SJCRH30 (cell line): Measurements from ENCODE around the gene FGD1. TPM values are rescaled to one million over a fixed set of nuclear protein-coding genes. Genes with fewer than 3 reads are reported as not detected.

Experiments
- DNase-seq, 2 experiments: peaks; one replicate each; pipeline ENCODE4 v3.0.0-alpha.2; 2015 to 2020
- H3K27ac ChIP-seq: fragments of 250-450 bp; sonication (Bioruptor Pico); 2 replicates; pipeline ENCODE4 v1.5.1; 2020; ENCODE audit warnings: mild to moderate bottlenecking, moderate library complexity
- H3K27me3 ChIP-seq: fragments of 250-450 bp; sonication (Bioruptor Pico); 2 replicates; pipeline ENCODE4 v1.5.1; 2020; ENCODE audit warnings: mild to moderate bottlenecking, moderate library complexity
- H3K36me3 ChIP-seq: fragments of 250-450 bp; sonication (Bioruptor Pico); 2 replicates; pipeline ENCODE4 v1.5.1; 2020; ENCODE audit warnings: mild to moderate bottlenecking, moderate library complexity
- H3K4me1 ChIP-seq: fragments of 250-450 bp; sonication (Bioruptor Pico); 2 replicates; pipeline ENCODE4 v1.5.1; 2020; ENCODE audit warnings: mild to moderate bottlenecking, moderate library complexity
- H3K4me3 ChIP-seq: fragments of 250-450 bp; sonication (Bioruptor Pico); 2 replicates; pipeline ENCODE4 v1.5.1; 2020; ENCODE audit warnings: mild to moderate bottlenecking, moderate library complexity
- H3K9me3 ChIP-seq: fragments of 250-450 bp; sonication (Bioruptor Pico); replicated peaks from 2 replicates; pipeline ENCODE4 v1.5.1; 2020; ENCODE audit warnings: mild to moderate bottlenecking, moderate library complexity
- total RNA-seq: library from RNA; depleted of rRNA; stranded (reverse); fragments of >200 nt; shearing (Covaris generic); gene quantifications from 2 replicates; pipeline ENCODE4 v1.2.3, GENCODE V29; 2014

Gene FGD1
- total RNA-seq, 1 experiment from 2014 or later, result 4.5 TPM

- no peaks in the 10 kb centered on the region for H3K27me3 ChIP-seq
- no peak for DNase-seq
- no peaks in the 10 kb centered on the region for H3K36me3 ChIP-seq
- H3K4me3 ChIP-seq, result no peak overlapping the region
- no peaks in the 10 kb centered on the region for H3K9me3 ChIP-seq
- H3K4me1 ChIP-seq, result no peaks in the 10 kb centered on the region
- H3K27ac ChIP-seq, result no peak overlapping the region
These were observed 11.4 kb downstream of the FGD1 start for GRCh38 chrX:54484666-54485065.

DNA sequence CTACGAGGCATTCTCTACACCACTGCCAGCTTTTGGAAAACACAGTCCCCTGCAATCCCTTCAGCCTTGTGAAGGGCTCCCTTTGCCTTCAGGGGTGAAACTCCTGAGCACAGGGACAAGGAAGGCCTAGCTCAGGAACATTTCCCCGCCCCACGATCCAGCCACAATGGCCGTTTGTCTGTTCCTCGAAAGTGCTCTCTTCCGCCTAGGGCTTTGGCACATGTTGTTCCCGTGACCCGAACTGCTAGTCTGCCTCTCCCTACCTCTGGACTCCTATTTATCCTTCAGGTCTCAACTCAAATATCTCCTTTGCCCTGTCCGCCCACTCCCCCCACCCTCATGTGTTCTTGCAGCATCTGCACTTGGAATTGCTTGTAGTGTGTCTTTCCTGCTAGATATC lies 12.1 kb downstream of the FGD1 start:
- DNase-seq, result no peak
- no peaks in the 10 kb centered on the region for H3K36me3 ChIP-seq
- H3K9me3 ChIP-seq, result no peaks in the 10 kb centered on the region
- no peak overlapping the region for H3K4me3 ChIP-seq
- H3K27ac ChIP-seq, result no peak overlapping the region
- H3K27me3 ChIP-seq, result no peaks in the 10 kb centered on the region
- H3K4me1 ChIP-seq, result no peaks in the 10 kb centered on the region

- H3K36me3 ChIP-seq, result no peaks in the 10 kb centered on the region
- H3K27ac ChIP-seq, result no peak overlapping the region
- DNase-seq, result no peak
These were observed 13.0 kb downstream of the FGD1 start for GRCh38 chrX:54482839-54483593.

DNA sequence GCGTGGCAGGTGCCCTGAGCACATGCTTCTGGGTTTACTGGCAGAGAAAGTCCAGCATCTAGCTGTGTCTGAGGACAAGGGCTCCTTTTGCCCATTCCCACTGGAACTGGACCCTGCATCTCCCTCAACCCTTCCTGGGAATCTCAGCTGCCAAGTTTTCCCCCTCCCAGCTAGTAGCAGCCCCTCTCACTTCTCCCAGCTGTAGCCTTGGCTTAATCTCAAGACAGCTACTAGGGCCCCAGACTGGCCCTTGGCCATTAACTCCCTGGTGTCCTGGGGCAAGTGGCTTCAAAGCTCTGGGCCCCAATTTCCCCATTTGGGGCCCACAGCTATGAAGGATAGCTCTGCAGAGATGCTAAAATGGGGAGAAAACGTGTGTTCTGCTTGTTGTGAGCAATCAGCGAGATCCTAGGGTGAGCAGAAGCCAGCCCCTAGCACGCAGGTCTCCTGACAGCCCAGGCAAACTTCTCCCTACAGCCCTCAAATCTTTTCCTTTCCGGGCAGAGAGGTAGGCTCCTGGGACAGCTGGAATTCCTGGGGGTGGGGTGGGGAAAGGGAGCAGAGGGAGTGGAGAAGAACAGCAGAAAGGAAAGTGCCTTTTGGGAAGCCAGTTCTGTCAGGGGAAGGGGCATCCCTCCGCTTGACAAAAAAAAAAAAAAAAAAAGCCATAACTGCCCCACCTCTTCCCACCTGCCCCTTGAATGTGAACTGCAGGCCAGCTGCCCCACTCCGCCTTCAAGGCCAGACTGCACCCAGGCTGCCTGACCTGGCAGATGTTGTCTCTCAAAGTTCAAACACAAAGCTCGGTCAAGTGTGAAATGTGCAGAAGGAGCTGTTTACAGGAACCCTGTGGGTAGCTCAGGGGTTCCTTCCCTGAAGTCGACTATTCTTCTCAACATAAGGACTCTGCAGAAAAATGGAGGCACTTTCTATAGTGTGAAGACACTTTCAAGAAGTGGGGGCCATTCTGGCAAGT lies 16.6 kb downstream of the FGD1 start:
- Histone ChIP-seq H3K27ac (no peak overlapping the region), H3K4me1 (no peaks in the 10 kb centered on the region), H3K4me3 (no peak overlapping the region), H3K27me3 (no peaks in the 10 kb centered on the region), H3K36me3 (no peaks in the 10 kb centered on the region), H3K9me3 (no peaks in the 10 kb centered on the region)
- peak in 1 of 2 experiments; percentile 3 for DNase-seq

More at GRCh38 chrX:54482839-54483593, 13.0 kb downstream of the FGD1 start:
- Histone ChIP-seq H3K9me3 (no peaks in the 10 kb centered on the region), H3K4me1 (no peaks in the 10 kb centered on the region), H3K4me3 (no peak overlapping the region), H3K27me3 (no peaks in the 10 kb centered on the region)

- Histone ChIP-seq H3K27me3 (no peaks in the 10 kb centered on the region), H3K9me3 (no peaks in the 10 kb centered on the region), H3K27ac (no peak overlapping the region), H3K36me3 (no peaks in the 10 kb centered on the region), H3K4me1 (no peaks in the 10 kb centered on the region), H3K4me3 (no peak overlapping the region)
- DNase-seq, result no peak
These were observed 21.8 kb downstream of the FGD1 start for GRCh38 chrX:54473993-54474859.

GRCh38 chrX:54470054-54470760 lies 25.8 kb downstream of the FGD1 start:
- H3K36me3 ChIP-seq, result no peaks in the 10 kb centered on the region
- H3K27ac ChIP-seq, result no peak overlapping the region
- no peaks in the 10 kb centered on the region for H3K9me3 ChIP-seq
- H3K27me3 ChIP-seq, result no peaks in the 10 kb centered on the region
- H3K4me3 ChIP-seq, result no peak overlapping the region
- no peaks in the 10 kb centered on the region for H3K4me1 ChIP-seq
- DNase-seq, result no peak

GRCh38 chrX:54452920-54453319 lies 43.1 kb downstream of the FGD1 start:
- H3K9me3 ChIP-seq, result no peaks in the 10 kb centered on the region
- no peak overlapping the region for H3K4me3 ChIP-seq
- H3K36me3 ChIP-seq, result no peaks in the 10 kb centered on the region
- DNase-seq, result peak in 1 of 2 experiments; percentile 1
- no peak overlapping the region for H3K27ac ChIP-seq
- H3K27me3 ChIP-seq, result no peaks in the 10 kb centered on the region
- H3K4me1 ChIP-seq, result no peaks in the 10 kb centered on the region

DNA sequence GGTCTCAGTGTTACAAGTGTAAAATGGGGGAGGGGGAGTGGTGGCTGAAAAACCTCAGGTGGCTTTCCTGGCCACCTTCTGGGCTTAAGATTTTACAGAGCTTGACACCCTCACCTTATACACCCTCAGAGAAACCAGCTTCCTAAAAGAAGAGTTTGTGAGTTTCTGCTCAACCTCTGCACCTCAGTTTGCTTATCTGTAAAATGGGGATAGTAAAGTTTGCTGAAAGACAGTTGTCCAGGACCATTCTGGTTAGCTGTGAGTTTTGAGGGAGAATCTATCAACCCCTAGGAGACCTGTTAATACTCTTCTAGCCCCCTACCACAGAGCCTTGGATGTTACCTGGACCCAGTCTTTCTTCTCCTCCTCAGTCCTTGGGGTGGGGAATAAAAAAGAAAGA lies 46.1 kb downstream of the FGD1 start:
- Histone ChIP-seq H3K4me1 (no peaks in the 10 kb centered on the region), H3K9me3 (no peaks in the 10 kb centered on the region)
- DNase-seq, result no peak

GRCh38 chrX:54447461-54447860 lies 48.6 kb downstream of the FGD1 start:
- DNase-seq, result peak in 1 of 2 experiments; percentile 6
- H3K27me3 ChIP-seq, result no peaks in the 10 kb centered on the region
- no peak overlapping the region for H3K4me3 ChIP-seq
- H3K27ac ChIP-seq, result no peak overlapping the region
- H3K4me1 ChIP-seq, result no peaks in the 10 kb centered on the region
- H3K36me3 ChIP-seq, result no peaks in the 10 kb centered on the region
- no peaks in the 10 kb centered on the region for H3K9me3 ChIP-seq

More for the DNA sequence above, 46.1 kb downstream of the FGD1 start:
- H3K36me3 ChIP-seq, result no peaks in the 10 kb centered on the region
- H3K4me3 ChIP-seq, result no peak overlapping the region
- no peaks in the 10 kb centered on the region for H3K27me3 ChIP-seq
- H3K27ac ChIP-seq, result no peak overlapping the region

- H3K4me1 ChIP-seq, result no peaks in the 10 kb centered on the region
- H3K27ac ChIP-seq, result no peak overlapping the region
- no peaks in the 10 kb centered on the region for H3K9me3 ChIP-seq
- DNase-seq, result no peak
- no peaks in the 10 kb centered on the region for H3K36me3 ChIP-seq
- no peaks in the 10 kb centered on the region for H3K27me3 ChIP-seq
- no peak overlapping the region for H3K4me3 ChIP-seq
These were observed 50.0 kb downstream of the FGD1 start for GRCh38 chrX:54446084-54446483.

DNA sequence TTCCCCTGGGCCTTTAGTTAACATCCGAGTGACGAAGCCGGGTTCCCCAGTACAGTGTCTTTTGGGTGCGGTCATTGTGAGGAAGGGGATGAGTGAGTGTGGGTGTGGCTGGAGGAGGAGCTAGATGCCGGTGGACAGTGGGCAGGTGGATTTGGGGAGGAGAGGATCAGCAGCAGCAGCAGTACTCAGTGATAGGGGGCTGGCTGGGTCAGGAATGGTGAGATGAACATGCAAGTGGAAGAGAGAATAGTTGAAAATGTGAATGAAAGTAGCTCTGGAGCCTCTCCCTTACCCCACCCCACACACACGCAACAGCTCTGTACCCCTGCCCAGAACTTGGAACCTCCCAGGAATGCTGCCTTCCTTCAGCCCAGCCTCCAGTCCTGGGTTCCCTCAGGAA lies 51.3 kb downstream of the FGD1 start:
- no peak overlapping the region for H3K27ac ChIP-seq
- H3K36me3 ChIP-seq, result no peaks in the 10 kb centered on the region
- H3K27me3 ChIP-seq, result no peaks in the 10 kb centered on the region
- H3K9me3 ChIP-seq, result no peaks in the 10 kb centered on the region
- no peak overlapping the region for H3K4me3 ChIP-seq
- no peak for DNase-seq
- no peaks in the 10 kb centered on the region for H3K4me1 ChIP-seq

DNA sequence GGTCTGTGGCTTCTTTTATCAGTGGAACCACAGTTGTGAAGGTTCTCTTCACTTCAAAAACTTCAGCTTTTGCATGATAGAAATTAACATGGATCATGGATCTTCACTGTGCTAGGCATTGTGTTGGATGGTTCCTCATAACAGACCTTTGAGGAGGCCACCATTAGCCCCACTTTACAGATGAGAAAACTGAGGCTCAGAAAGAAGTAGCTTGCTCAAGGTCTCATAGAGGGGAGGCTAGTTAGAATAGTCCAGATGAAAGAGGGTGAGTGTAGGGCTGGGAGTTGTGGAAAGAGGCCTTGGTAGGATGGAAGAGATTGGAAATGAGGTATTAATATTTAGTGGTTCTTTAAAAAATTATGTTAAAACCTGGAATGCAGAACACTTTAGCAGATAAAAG lies 53.2 kb downstream of the FGD1 start:
- Histone ChIP-seq H3K27me3 (no peaks in the 10 kb centered on the region), H3K9me3 (no peaks in the 10 kb centered on the region), H3K27ac (no peak overlapping the region), H3K4me1 (no peaks in the 10 kb centered on the region), H3K4me3 (no peak overlapping the region), H3K36me3 (no peaks in the 10 kb centered on the region)
- DNase-seq, result no peak

DNA sequence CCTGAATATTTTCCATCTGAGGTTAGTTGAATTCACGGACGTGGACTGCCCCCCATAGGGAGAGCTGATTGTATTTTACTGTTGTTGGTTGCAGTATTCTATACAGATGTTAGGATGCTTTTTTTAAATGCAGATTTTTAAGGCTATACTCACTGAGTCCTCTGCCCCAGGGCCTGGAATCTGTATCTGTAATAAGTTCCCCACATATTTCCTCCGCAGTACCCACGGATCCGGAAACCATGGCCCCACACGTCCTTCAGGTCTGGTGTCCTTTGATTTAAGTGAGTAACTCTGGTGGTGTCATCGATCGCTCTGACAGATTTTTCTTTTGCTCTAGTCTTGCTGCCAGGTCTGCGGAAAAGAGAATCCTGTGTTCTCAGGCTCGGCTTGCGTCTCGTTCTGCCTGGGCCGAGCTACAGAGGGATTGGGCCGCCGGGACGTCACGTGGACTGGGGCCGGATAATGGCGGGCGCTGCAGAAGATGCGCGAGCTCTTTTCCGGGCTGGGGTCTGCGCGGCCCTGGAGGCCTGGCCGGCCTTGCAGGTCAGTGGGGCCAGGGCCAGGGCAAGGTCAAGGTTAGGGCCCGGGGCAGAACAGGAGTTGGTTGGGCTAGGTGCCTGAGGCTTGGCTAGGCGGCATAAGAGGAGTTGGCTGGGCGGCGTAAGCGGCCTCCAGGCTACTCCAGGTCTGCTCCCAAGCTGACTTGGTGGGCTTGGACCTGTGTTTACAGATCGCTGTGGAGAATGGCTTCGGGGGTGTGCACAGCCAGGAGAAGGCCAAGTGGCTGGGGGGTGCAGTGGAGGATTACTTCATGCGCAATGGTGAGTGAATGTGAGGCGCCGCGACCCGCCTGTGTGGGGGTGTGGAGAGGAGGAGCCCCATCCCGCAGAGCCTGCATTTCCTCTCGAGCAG lies 55.8 kb downstream of the FGD1 start, which contains the start of gene TSR2:
Gene TSR2 (plus strand): TSS at position 445 of the 912 bp plus-strand sequence. CDS start 18 bp downstream, at position 463.
- no peaks in the 10 kb centered on the region for H3K4me1 ChIP-seq
- H3K27me3 ChIP-seq, result no peaks in the 10 kb centered on the region
- peak; percentile 76 to 82 for DNase-seq
- H3K4me3 ChIP-seq, result peak within 1 kb of the TSS; percentile 89
- no peaks in the 10 kb centered on the region for H3K9me3 ChIP-seq
- peak within 1 kb of the TSS; percentile 60 for H3K27ac ChIP-seq
- H3K36me3 ChIP-seq, result no peaks in the 10 kb centered on the region
